HG03460 (cell line): ENCODE data around the gene VENTX.
"Not testable (repeated sequence)": the region's sequence is repeated elsewhere in the genome, so short reads cannot be mapped to it uniquely, and the experiment has no call there.

Experiments used
- ATAC-seq: cut with Tn5 transposase; IDR thresholded peaks from one replicate; pipeline ENCODE4 v1.9.1; 2021; ENCODE audit not compliant: unreplicated experiment

The VENTX gene

GRCh38 chr10:133234796-133235195, 2.9 kb upstream of the VENTX start:
- ATAC-seq = not testable (repeated sequence)

GRCh38 chr10:133235265-133235855, 2.3 kb upstream of the VENTX start:
- no peak for ATAC-seq

GRCh38 chr10:133235932-133236331, 1.7 kb upstream of the VENTX start:
- no peak for ATAC-seq

DNA sequence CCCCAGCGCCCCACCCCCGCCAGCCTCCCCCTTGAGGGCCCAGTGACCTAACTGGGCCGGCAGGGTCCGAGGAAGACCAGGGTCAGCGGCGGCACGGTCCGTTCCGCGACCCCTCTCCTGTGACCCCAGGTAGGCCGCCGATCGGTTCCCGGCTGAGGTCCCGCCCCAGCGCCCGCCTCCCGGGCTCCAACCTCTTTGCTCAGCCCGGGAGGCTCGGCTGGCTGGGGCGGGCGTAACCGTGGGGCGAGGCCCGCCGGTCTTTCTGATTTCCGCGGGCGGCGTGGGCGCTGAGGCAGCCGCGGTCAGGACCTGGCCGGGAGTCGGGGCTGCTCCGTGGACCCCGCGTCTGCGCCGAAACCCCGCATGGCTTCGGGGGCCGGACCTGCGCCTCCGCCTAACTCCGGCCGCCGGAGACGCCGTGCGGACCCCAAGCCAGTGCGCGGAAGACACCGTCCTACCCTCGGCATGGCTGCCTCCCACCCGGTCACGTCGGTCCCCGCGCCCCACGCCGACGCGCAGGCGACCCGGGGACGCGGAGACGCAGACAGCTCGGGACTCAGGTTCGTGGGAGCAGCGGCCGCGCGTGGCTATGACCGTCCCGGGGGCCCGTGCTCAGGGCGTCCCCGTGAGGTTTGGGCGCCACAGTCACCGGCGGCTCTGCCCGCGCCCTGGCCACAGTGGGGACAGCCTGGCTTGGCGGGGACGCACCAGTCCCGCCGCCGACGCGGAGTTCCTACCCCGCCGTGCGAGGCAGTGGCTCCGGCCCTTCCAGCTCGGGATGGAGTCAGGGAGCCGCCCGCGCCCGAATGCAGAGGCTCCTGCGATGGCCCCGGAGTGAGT, 1.0 kb upstream of the VENTX start:
- no peak for ATAC-seq

GRCh38 chr10:133237241-133237587, 441 bp upstream of the VENTX start:
- ATAC-seq = no peak

GRCh38 chr10:133238466-133238804, 780 bp downstream of the VENTX start:
- ATAC-seq = no peak

- ATAC-seq = no peak
Measured at GRCh38 chr10:133239990-133240389, 2.3 kb downstream of the VENTX start.

DNA sequence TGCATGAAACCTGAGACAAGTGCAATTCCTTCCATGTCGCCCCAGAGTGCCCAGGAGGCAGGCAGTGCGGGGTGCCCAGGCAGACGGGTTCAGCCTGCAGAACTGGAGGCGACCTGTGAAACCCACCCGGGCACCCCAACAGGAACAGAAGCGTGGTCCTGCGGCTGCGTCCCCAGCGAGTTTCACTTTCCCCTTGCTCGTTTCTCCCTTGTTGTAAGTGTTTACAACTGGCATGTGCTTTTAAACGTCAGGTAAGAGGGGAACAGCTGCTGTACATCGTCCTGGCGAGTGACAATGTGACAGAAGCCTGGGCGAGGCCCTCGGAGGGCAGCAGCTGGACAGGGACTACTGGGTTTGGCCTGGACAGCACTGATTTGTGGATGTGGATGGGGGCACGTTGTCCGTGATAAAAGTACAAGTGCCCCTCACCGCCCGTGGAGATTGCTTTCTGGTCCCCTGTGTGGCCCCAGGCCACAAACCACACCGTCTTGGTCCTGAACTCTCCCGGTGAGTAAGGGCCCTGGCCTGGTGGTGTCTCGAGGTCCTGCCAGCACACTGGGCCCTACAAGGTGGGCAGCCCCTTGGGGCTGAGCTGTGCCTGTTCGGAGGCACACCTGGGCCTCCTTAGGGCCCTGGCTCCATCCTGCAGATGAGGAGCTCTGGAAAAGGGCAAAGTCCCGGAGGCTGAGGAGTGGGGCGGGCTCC, 4.0 kb downstream of the VENTX start:
- ATAC-seq = peak; percentile 44

- ATAC-seq = no peak
Measured at GRCh38 chr10:133242611-133243356, 5.1 kb downstream of the VENTX start.

GRCh38 chr10:133243593-133243992, 5.9 kb downstream of the VENTX start:
- no peak for ATAC-seq

DNA sequence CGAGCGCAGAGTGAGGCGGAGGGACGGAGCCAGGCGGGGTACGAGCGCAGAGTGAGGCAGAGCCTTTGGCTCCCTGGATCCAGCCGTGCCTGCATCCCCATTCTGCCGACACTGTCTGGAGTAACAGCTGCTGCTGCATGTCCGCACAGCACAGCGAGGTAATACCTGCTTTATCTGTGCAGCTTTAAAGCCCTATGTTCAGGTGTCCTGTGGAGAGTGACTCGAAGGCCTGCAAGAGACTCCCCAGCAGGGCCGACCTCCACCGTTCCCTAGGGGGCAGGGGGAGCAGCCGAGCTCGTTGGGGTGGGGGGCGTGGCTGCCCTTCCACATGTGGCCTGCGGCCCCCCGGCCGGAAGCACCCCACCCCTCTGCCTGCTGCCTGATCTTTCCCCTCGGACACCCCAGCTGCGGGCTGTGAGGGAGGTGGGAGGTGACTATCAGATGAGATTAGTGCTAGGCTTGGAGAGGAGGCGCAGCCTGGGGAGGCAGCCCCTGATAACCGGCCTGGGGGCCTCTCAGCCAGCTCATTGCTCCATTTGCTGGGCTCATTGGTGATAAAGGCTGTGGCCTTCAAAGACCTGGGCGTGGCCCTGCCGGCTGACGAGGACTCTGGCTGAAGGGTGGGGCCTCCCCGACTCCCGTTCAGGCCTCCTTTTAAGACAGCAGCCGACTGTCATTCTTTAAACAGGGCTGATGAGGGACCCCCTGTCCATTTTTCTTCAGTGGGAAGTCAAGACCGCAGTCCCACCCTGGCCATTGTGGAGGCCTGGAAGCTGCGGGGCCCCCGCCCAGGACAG, 8.0 kb downstream of the VENTX start:
- no peak for ATAC-seq

GRCh38 chr10:133246236-133246626, 8.6 kb downstream of the VENTX start:
- ATAC-seq = no peak

- ATAC-seq = no peak
Measured at GRCh38 chr10:133247681-133248333, 10.2 kb downstream of the VENTX start.

DNA sequence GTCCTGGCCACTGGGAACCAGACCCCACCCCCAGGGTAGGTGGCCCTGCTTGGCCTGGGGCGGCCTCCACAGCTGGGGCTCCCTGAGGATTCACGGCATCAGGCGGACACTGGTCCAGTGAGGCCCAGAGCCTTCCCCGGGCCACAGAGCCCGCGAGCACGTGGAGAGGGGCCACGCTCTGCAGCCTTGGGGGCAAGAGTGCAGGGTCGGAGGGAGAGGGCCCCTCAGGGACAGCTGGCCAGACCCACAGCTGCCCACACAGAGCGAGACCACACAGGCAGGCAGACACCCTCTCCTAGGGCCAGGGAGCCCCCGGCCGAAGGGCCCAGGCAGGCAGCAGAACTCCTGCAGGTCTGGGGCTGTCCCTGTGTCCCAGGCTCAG, 10.7 kb downstream of the VENTX start:
- ATAC-seq = no peak

DNA sequence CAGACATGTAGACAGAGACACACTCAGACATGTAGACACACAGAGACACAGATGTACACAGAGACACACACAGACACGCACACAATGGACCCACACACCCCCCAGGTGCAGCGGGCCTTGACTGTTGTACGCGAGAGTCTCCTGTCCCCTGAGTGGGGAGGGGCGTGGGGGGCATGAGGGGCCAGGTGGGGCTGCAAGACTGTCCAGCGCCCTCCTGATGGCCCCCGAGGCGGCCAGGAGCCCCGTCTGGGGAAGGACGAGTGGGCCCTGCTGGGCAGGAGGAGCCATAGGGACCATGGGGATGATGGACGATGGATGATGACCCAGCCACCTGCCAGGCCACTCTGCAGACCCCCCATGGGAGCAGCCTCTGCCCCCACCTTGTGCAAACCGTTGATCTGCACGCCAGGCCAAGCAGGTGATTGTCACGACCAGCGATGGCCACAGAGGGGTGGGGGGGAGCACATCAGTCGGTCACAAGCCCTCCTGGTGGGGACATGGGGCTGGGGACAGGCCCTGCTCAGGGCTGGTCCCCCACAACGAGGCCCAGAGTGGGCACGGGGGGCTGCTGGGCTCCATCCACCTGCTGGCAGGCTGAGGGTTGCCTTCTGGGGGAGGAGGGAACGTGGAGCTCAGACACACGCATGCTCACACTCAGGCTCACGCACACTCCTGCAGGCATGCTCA, 11.6 kb downstream of the VENTX start:
- no peak for ATAC-seq

DNA sequence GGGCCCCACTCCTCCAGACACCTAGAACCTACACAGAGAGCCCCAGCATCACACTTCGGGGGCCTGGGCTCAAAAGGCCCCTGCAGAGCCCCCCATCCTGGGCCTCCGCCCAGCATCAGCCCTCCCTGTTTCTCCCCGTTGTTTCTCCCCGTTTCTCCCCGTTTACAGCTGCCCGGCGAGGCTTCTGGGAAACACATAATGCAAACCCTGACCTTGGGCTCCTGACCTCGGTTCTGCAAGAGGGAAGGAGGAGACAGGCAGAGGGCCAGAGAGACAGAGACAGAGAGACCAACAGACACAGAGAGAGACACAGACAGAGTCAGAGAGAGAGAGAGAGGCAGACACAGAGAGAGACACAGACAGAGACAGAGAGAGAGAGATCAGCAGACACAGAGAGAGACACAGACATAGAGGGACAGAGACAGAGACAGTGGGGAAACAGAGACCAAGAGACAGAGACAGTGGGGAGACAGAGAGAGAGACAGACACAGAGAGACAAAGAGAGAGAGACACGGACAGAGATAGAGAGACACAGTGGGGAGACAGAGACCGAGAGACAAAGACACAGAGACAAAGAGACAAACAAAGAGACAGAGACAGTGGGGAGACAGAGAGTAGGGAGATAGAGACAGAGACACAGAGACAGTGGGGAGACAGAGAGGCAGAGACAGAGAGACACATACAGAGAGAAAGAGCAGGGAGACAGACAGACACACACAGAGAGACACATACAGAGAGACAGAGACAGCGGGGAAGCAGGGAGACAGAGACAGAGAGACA, 12.5 kb downstream of the VENTX start:
- ATAC-seq = no peak

DNA sequence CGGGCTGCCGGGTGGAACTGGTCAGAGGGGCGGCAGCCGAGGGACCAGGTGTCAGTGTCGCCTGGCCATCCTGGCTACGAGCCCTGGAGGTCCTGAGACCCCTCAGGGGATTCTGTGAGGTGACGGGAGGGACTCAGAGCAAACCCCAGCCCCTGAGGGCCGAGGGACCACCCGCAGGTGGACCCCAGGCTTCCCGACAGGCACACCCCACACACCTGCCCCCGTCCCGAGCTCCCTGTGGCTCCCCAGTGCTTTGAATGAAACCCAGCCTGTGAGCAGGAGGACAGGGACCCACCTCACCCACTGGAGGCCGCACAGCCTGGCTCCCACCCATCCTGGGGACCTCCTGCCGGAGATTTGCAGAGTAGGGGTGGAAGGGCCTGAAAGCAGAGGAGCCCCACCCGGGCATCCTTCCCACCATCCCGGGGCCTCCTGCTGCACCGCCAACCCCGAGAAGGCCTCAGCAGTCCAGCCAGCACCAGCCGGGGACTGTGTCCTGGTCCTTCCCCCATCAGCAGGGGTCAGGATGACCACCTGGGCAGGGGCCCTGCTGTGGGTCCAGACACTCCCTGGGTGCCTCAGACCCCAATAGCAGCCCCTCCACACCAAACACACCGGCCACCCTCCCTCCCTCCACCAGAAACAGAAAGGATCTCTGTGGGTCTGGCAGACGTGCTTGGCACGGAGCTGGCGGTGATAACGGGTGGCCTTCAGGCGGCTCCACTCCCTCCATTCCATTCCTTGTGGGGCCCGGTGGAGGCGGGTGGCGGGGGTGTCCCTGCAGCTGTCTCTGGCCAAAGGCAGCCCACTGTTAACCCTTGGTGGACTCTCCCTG, 13.9 kb downstream of the VENTX start:
- ATAC-seq = no peak

- ATAC-seq = no peak
Measured at GRCh38 chr10:133252223-133252552, 14.5 kb downstream of the VENTX start.
